COLO829 (cell line): ENCODE measurements around the gene TCF20.

Source experiments
- DNase-seq: peaks from one replicate; pipeline ENCODE4 v3.0.0; 2012; ENCODE audit warnings: low spot score

Gene TCF20

GRCh38 chr22:42300259-42301076 lies 30.0 kb upstream of the TCF20 start:
- DNase-seq = no peak

GRCh38 chr22:42299586-42300258 lies 29.3 kb upstream of the TCF20 start:
- peak; percentile 40 for DNase-seq

GRCh38 chr22:42298746-42299145 lies 28.3 kb upstream of the TCF20 start:
- no peak for DNase-seq

- DNase-seq = no peak
These were observed 27.3 kb upstream of the TCF20 start for GRCh38 chr22:42297778-42298177.

GRCh38 chr22:42296883-42297282 lies 26.4 kb upstream of the TCF20 start:
- no peak for DNase-seq

- no peak for DNase-seq
These were observed 26.0 kb upstream of the TCF20 start for GRCh38 chr22:42296381-42296853.

GRCh38 chr22:42294034-42294985 lies 23.9 kb upstream of the TCF20 start:
- DNase-seq = peak; percentile 30

- no peak for DNase-seq
These were observed 22.5 kb upstream of the TCF20 start for GRCh38 chr22:42292732-42293520.

- DNase-seq = no peak
These were observed 20.8 kb upstream of the TCF20 start for GRCh38 chr22:42291287-42291686.

GRCh38 chr22:42289671-42290541 lies 19.5 kb upstream of the TCF20 start:
- DNase-seq = no peak

GRCh38 chr22:42288791-42289190 lies 18.3 kb upstream of the TCF20 start:
- DNase-seq = no peak

- DNase-seq = no peak
These were observed 16.9 kb upstream of the TCF20 start for GRCh38 chr22:42287174-42287890.

- DNase-seq = no peak
These were observed 15.8 kb upstream of the TCF20 start for GRCh38 chr22:42286205-42286604.

- no peak for DNase-seq
These were observed 15.2 kb upstream of the TCF20 start for GRCh38 chr22:42285604-42286003.

GRCh38 chr22:42284643-42285181 lies 14.3 kb upstream of the TCF20 start:
- DNase-seq = no peak

GRCh38 chr22:42284202-42284591 lies 13.7 kb upstream of the TCF20 start:
- no peak for DNase-seq

GRCh38 chr22:42283278-42284201 lies 13.1 kb upstream of the TCF20 start:
- DNase-seq = no peak

GRCh38 chr22:42282943-42283277 lies 12.5 kb upstream of the TCF20 start:
- no peak for DNase-seq
